HG03196 (cell line): Measurements from ENCODE around the gene MAD1L1.

ENCODE experiments used
- ATAC-seq: cut with Tn5 transposase; IDR thresholded peaks from one replicate; pipeline ENCODE4 v1.9.1; 2021; ENCODE audit not compliant: unreplicated experiment

The MAD1L1 gene

GRCh38 chr7:2219136-2219535, 13.6 kb downstream of the MAD1L1 start:
- ATAC-seq: no peak

GRCh38 chr7:2218444-2218785, 14.3 kb downstream of the MAD1L1 start:
- no peak for ATAC-seq

GRCh38 chr7:2217716-2218443, 14.9 kb downstream of the MAD1L1 start:
- ATAC-seq: no peak

GRCh38 chr7:2217206-2217605, 15.5 kb downstream of the MAD1L1 start:
- no peak for ATAC-seq

- ATAC-seq: no peak
Measured at GRCh38 chr7:2215851-2216250, 16.9 kb downstream of the MAD1L1 start.

- no peak for ATAC-seq
Measured at GRCh38 chr7:2214636-2215035, 18.1 kb downstream of the MAD1L1 start.

- no peak for ATAC-seq
Measured at GRCh38 chr7:2213551-2214215, 19.1 kb downstream of the MAD1L1 start.

- no peak for ATAC-seq
Measured at GRCh38 chr7:2212906-2213305, 19.8 kb downstream of the MAD1L1 start.

- no peak for ATAC-seq
Measured at GRCh38 chr7:2211926-2212325, 20.8 kb downstream of the MAD1L1 start.

GRCh38 chr7:2211259-2211880, 21.4 kb downstream of the MAD1L1 start:
- ATAC-seq: no peak

GRCh38 chr7:2210551-2211258, 22.0 kb downstream of the MAD1L1 start:
- ATAC-seq: no peak

GRCh38 chr7:2209961-2210323, 22.8 kb downstream of the MAD1L1 start:
- peak; percentile 7 for ATAC-seq

GRCh38 chr7:2209146-2209960, 23.4 kb downstream of the MAD1L1 start:
- ATAC-seq: peak; percentile 44

GRCh38 chr7:2208712-2209111, 24.0 kb downstream of the MAD1L1 start:
- no peak for ATAC-seq

- no peak for ATAC-seq
Measured at GRCh38 chr7:2205036-2205780, 27.5 kb downstream of the MAD1L1 start.

GRCh38 chr7:2204446-2204845, 28.3 kb downstream of the MAD1L1 start:
- no peak for ATAC-seq

GRCh38 chr7:2203766-2204300, 28.9 kb downstream of the MAD1L1 start:
- no peak for ATAC-seq

- ATAC-seq: no peak
Measured at GRCh38 chr7:2202901-2203765, 29.6 kb downstream of the MAD1L1 start.

- ATAC-seq: no peak
Measured at GRCh38 chr7:2202361-2202761, 30.4 kb downstream of the MAD1L1 start.
